Stomach (tissue), 4 donors: ENCODE results near the gene SPOCK3.

Experiments used
- CTCF ChIP-seq, 7 experiments: fragments of 450-650 bp in 4 of 7; fragments of 200-600 bp in 3 of 7; sonication (generic) in 3 of 7; IDR thresholded peaks; one replicate each; pipeline ENCODE4 v1.5.1; 2016 to 2019; ENCODE audit warnings: antibody characterized with exemption in 7 of 7, control low read depth in 2 of 7, mild to moderate bottlenecking in 1 of 7
- POLR2A ChIP-seq, 4 donors: fragments of 450-650 bp; IDR thresholded peaks; one replicate each; pipeline ENCODE4 v1.6.1; 2016; ENCODE audit warnings: antibody characterized with exemption in 4 of 4, control low read depth in 2 of 4, mild to moderate bottlenecking in 1 of 4, moderate library complexity in 1 of 4

DNA sequence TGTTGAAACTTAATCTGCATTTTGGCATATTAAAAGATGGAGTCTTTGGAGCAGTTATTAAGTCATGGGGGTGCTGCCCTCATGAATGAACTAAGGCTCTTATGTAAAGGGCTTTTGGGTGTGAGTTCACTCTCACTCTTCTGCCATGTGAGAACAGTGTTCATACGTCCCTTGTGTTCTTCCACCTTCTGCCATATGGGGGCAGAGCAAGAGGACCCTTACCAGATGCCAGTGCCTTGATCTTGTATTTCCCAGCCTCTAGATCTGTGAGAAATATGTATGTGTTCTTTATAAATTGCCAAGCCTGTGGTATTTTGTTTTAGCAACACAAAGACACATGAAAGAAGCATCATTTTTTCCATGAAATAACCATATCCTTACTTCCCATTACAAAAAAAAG is 213.9 kb downstream of the SPOCK3 start:
- TF ChIP-seq CTCF (IDR thresholded peaks at IDR 0.05) (no peak), POLR2A (IDR thresholded peaks at IDR 0.05) (no peak)
